ENCODE data around the gene DMD.
A peak's percentile ranks its signal among the peaks of the same experiment; 100 is the strongest.
"Not testable (repeated sequence)": the region's sequence is repeated elsewhere in the genome, so short reads cannot be mapped to it uniquely, and the experiment has no call there.

DMD gene

GRCh38 chrX:32592786-32593185 is 618.6 kb downstream of the DMD start:
- DNase-seq = no peak

GRCh38 chrX:32591589-32591988 is 619.8 kb downstream of the DMD start:
- no peak for DNase-seq

GRCh38 chrX:32582729-32583128 is 628.6 kb downstream of the DMD start:
- DNase-seq = no peak

GRCh38 chrX:32576885-32577284 is 634.5 kb downstream of the DMD start:
- DNase-seq = no peak

GRCh38 chrX:32572644-32573043 is 638.7 kb downstream of the DMD start:
- no peak for DNase-seq

- no peak for DNase-seq
Observed at GRCh38 chrX:32571579-32571978, 639.8 kb downstream of the DMD start.

- no peak for DNase-seq
Observed at GRCh38 chrX:32562261-32562660, 649.1 kb downstream of the DMD start.

GRCh38 chrX:32545101-32545500 is 666.2 kb downstream of the DMD start:
- DNase-seq = no peak

- no peak for DNase-seq
Observed at GRCh38 chrX:32538554-32538953, 672.8 kb downstream of the DMD start.

GRCh38 chrX:32533848-32534247 is 677.5 kb downstream of the DMD start:
- no peak for DNase-seq

- DNase-seq = no peak
Observed at GRCh38 chrX:32532262-32532661, 679.1 kb downstream of the DMD start.

GRCh38 chrX:32530802-32531403 is 680.4 kb downstream of the DMD start:
- DNase-seq = peak; percentile 41

- not testable (repeated sequence) for DNase-seq
Observed at GRCh38 chrX:32528451-32528850, 682.9 kb downstream of the DMD start.

GRCh38 chrX:32525234-32525633 is 686.1 kb downstream of the DMD start:
- DNase-seq = no peak

- DNase-seq = no peak
Observed at GRCh38 chrX:32524385-32524784, 687.0 kb downstream of the DMD start.

- no peak for DNase-seq
Observed at GRCh38 chrX:32520789-32521188, 690.6 kb downstream of the DMD start.

- DNase-seq = no peak
Observed at GRCh38 chrX:32514986-32515385, 696.4 kb downstream of the DMD start.

- DNase-seq = no peak
Observed at GRCh38 chrX:32501606-32502005, 709.7 kb downstream of the DMD start.

GRCh38 chrX:32496671-32497070 is 714.7 kb downstream of the DMD start:
- no peak for DNase-seq

GRCh38 chrX:32495855-32496254 is 715.5 kb downstream of the DMD start:
- DNase-seq = no peak

GRCh38 chrX:32489125-32489524 is 722.2 kb downstream of the DMD start:
- no peak for DNase-seq

GRCh38 chrX:32483534-32484136 is 727.7 kb downstream of the DMD start:
- DNase-seq = no peak

- no peak for DNase-seq
Observed at GRCh38 chrX:32480019-32480418, 731.3 kb downstream of the DMD start.

GRCh38 chrX:32472364-32472763 is 739.0 kb downstream of the DMD start:
- DNase-seq = no peak

GRCh38 chrX:32455704-32456103 is 755.6 kb downstream of the DMD start:
- DNase-seq = no peak

Data from right forelimb (tissue), 1 donor.